ENCODE data around the gene RAB27A. TPM values are rescaled to one million over a fixed set of nuclear protein-coding genes. Genes with fewer than 3 reads are reported as not detected.

The RAB27A gene
- total RNA-seq, 1 experiment from 2014 or later: 12.3 TPM

DNA sequence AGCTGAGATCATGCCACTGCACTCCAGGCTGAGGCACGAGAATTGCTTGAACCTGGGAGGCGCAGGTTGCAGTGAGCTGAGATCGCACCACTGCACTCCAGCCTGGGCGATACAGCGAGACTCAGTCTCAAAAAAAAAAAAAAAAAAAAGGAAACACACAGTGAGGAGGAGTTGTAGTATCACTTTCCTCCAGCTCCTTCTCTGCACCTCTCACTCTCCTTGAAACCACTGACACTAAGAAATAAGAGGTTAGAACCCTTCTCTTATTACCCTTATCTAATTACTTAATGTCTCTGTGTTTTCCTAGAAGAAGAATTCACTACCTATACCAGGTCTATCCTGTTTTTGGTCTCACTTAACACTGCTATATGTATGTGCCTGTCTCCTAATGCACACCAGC, 31.7 kb downstream of the RAB27A start:
- Histone ChIP-seq H3K36me3 (ENCODE audit: low read depth) (no peaks in the 10 kb centered on the region), H3F3A (ENCODE audit: insufficient read depth, low read depth) (0 out of 2 replicates have a peak, but pooled peaks cover 4% of the 10 kb centered on the region), H3K79me2 (ENCODE audit: low read depth) (no peaks in the 10 kb centered on the region), H3K9me3 (ENCODE audit: insufficient read depth, low read depth) (no peaks in the 10 kb centered on the region), H3K4me2 (no peak overlapping the region), H3K4me3 (no peak overlapping the region), H2AFZ (no peak overlapping the region), H3K27ac (no peak overlapping the region), H3K27me3 (ENCODE audit: insufficient read depth, low read depth) (no peaks in the 10 kb centered on the region), H3K4me1 (replicated peaks; ENCODE audit: insufficient read depth) (no peaks in the 10 kb centered on the region), H3K9me2 (ENCODE audit: insufficient read depth) (no peaks in the 10 kb centered on the region), H4K20me1 (ENCODE audit: insufficient read depth) (no peaks in the 10 kb centered on the region)
- DNase-seq: no peak
- POLR2A ChIA-PET (ENCODE audit: unreplicated experiment): no interaction called here
- CTCF ChIA-PET: interaction anchor here (0.7 kb wide), 1 partner anchor 120 kb away, joined by 4 read pairs; no protein-coding TSS in a partner anchor
- TF ChIP-seq, protein P1, sequence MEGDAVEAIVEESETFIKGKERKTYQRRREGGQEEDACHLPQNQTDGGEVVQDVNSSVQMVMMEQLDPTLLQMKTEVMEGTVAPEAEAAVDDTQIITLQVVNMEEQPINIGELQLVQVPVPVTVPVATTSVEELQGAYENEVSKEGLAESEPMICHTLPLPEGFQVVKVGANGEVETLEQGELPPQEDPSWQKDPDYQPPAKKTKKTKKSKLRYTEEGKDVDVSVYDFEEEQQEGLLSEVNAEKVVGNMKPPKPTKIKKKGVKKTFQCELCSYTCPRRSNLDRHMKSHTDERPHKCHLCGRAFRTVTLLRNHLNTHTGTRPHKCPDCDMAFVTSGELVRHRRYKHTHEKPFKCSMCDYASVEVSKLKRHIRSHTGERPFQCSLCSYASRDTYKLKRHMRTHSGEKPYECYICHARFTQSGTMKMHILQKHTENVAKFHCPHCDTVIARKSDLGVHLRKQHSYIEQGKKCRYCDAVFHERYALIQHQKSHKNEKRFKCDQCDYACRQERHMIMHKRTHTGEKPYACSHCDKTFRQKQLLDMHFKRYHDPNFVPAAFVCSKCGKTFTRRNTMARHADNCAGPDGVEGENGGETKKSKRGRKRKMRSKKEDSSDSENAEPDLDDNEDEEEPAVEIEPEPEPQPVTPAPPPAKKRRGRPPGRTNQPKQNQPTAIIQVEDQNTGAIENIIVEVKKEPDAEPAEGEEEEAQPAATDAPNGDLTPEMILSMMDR (conservative IDR thresholded peaks at IDR 0.05): no peak
- no peak for TF ChIP-seq EZH2 (IDR thresholded peaks at IDR 0.05; ENCODE audit: low read depth)
- no TSS peak for BruUV-seq (replicated peaks)
- intact Hi-C loops (cut with micrococcal nuclease; ENCODE audit: unreplicated experiment): no loop called here

DNA sequence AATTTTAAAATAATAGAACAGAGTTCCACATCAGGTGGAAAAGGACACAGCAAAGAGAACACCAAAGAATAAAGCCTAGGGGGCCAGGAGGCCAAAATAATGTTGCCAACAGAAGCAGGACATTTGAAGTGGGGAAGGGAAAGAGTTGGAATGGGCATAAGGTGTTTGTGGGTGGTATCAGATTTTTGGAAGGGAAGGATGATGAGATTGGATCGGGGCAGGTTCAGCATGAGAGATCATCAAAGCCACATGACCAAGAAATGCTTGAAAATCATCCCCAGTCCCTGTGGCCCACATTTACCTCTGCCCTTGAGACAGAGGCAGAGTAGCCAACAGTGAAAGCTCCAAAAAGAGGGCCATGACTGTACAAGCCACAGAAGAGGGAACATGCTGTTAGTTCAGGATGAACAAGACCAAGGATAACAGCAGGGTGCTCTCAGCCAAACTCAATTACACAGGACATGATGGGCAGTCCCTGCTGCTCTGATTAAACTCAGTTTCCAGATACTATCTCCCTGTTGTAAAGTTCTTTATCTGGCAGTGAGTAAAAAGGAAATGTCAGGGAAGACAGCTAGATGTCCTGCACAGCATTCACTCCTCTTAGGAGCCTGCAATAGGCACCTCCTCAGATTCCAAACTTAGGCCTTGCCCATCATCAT, 32.5 kb downstream of the RAB27A start:
- CTCF ChIA-PET: interaction anchor here (0.7 kb wide), 1 partner anchor 121 kb away, joined by 4 read pairs; no protein-coding TSS in a partner anchor
- H3K79me2 ChIP-seq (ENCODE audit: low read depth): no peaks in the 10 kb centered on the region
- no peak for DNase-seq
- H3K36me3 ChIP-seq (ENCODE audit: low read depth): no peaks in the 10 kb centered on the region
- no peaks in the 10 kb centered on the region for H3K27me3 ChIP-seq (ENCODE audit: insufficient read depth, low read depth)
- H3F3A ChIP-seq (ENCODE audit: insufficient read depth, low read depth): 0 out of 2 replicates have a peak, but pooled peaks cover 4% of the 10 kb centered on the region
- H3K9me3 ChIP-seq (ENCODE audit: insufficient read depth, low read depth): no peaks in the 10 kb centered on the region
- H3K4me2 ChIP-seq: no peak overlapping the region
- no peak overlapping the region for H3K4me3 ChIP-seq
- intact Hi-C loops (cut with micrococcal nuclease; ENCODE audit: unreplicated experiment): no loop called here
- no peaks in the 10 kb centered on the region for H4K20me1 ChIP-seq (ENCODE audit: insufficient read depth)
- no peak for TF ChIP-seq EZH2 (IDR thresholded peaks at IDR 0.05; ENCODE audit: low read depth)
- TF ChIP-seq, protein P1 (conservative IDR thresholded peaks at IDR 0.05): no peak
- no peak overlapping the region for H2AFZ ChIP-seq
- POLR2A ChIA-PET (ENCODE audit: unreplicated experiment): no interaction called here
- H3K4me1 ChIP-seq (replicated peaks; ENCODE audit: insufficient read depth): no peaks in the 10 kb centered on the region
- no TSS peak for BruUV-seq (replicated peaks)
- no peaks in the 10 kb centered on the region for H3K9me2 ChIP-seq (ENCODE audit: insufficient read depth)
- no peak overlapping the region for H3K27ac ChIP-seq

DNA sequence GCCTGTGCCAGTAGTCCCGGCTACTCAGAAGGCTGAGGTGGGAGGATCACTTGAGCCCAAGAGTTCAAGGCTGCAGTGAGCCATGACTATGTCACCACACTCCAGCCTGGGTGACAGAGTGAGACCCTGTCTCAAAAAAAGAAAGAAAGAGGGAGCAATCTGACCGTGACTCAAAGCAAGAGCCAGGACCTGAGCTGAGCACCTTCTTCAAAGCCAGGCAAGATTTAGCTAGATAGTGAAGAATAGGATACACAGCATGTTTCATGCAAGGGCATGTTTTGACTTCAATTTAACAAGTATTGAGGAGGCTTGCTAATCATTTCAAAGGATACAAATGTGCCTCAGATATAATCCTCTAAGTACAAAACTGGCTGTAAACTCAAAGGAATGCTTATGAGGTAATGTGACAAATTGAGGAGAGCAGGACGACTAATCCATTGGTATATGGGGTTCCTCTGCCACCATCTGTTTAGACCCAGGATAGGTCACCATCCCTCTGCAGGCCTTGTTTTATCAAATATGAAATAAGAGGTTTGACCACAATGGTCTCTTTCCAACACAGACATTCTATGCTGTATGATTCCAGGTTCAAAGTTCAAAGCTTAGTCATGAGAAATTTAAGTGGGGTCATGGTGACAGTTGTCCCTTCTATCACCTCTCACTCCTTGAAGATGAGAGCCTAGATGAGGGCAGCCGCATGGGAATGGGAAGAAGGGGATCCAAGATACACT, 33.2 kb downstream of the RAB27A start:
- Histone ChIP-seq H3K27ac (no peak overlapping the region), H3K9me2 (ENCODE audit: insufficient read depth) (no peaks in the 10 kb centered on the region), H4K20me1 (ENCODE audit: insufficient read depth) (no peaks in the 10 kb centered on the region), H3K4me3 (no peak overlapping the region), H3K27me3 (ENCODE audit: insufficient read depth, low read depth) (no peaks in the 10 kb centered on the region), H3K36me3 (ENCODE audit: low read depth) (no peaks in the 10 kb centered on the region), H3K4me2 (no peak overlapping the region), H2AFZ (no peak overlapping the region), H3K4me1 (replicated peaks; ENCODE audit: insufficient read depth) (no peaks in the 10 kb centered on the region), H3F3A (ENCODE audit: insufficient read depth, low read depth) (0 out of 2 replicates have a peak, but pooled peaks cover 4% of the 10 kb centered on the region), H3K9me3 (ENCODE audit: insufficient read depth, low read depth) (no peaks in the 10 kb centered on the region), H3K79me2 (ENCODE audit: low read depth) (no peaks in the 10 kb centered on the region)
- TF ChIP-seq, protein P1 (conservative IDR thresholded peaks at IDR 0.05): no peak
- TF ChIP-seq EZH2 (IDR thresholded peaks at IDR 0.05; ENCODE audit: low read depth): no peak
- no TSS peak for BruUV-seq (replicated peaks)
- ChIA-PET POLR2A (ENCODE audit: unreplicated experiment) (no interaction called here), CTCF (no interaction called here)
- DNase-seq: no peak
- intact Hi-C loops (cut with micrococcal nuclease; ENCODE audit: unreplicated experiment): no loop called here

All from PC-9 (cell line).